ENCODE data around the gene MAPKBP1. TPM values are rescaled to one million over a fixed set of nuclear protein-coding genes. Genes with fewer than 3 reads are reported as not detected.

MAPKBP1 gene
- total and polyA plus RNA-seq, 2 of the 13 experiments (the other 11 are each of a cell fraction or from before 2014, with no cell fraction given) = 3.0 to 7.3 TPM

DNA sequence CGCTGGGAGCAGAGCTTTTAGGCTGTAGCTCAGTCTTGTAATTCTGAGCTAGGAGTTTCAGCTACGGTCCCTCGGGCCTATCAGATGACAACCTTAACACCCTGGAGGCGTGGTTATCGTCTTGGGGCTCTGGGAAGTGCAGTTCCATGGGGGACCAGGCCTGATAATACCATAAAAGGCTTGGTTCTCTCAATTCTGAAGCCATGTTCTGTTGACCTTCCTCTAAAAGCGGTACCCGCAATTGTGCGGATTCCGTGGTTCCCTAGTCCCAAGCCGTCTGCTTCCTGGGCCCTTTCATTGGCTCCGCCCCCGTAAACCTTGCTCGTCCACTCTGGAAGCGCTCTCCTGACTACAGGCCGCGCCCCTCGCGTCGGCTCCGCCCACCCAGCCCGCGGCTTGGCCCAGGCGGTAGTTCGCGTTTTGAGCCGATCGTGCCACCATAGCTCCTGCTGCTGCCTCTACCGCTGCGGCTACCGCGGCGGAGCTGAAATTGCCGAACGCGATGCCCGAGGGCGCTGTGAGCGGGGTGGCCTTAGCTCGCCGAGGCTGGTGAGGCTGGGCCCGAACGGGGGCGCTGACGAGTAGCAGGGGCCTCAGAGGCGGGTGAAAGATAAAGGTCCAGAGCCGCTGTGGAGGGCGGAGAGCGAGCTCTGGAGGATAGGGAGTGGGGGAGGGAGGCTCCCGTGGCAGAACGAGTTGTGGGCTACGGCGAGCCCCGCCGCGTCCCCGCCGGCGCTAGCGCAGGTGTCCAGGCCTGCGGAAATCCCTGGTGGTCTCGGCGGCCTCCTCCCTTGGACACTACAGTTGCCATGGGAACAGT lies at the start of gene MAPKBP1 (continued):
- TF ChIP-seq ZNF768 (CRISPR knock-in tag; IDR thresholded peaks at IDR 0.05) (peak; percentile 75; the same call in 1 of the 2 replicates), NFAT5 (CRISPR knock-in tag; IDR thresholded peaks at IDR 0.05) (0 out of 2 replicates have a peak, but pooled peaks have one; percentile 55), TAF15 (IDR thresholded peaks at IDR 0.05; ENCODE audit: low read depth, low read length, poor library complexity, severe bottlenecking) (no peak), YY1 (IDR thresholded peaks at IDR 0.05; ENCODE audit: insufficient read depth, insufficient replicate concordance, low read depth, low read length) (peak; percentile 73), BRF2 (CRISPR knock-in tag; IDR thresholded peaks at IDR 0.05) (peak; percentile 97), ZBTB2 (CRISPR knock-in tag; IDR thresholded peaks at IDR 0.05; ENCODE audit: low read depth) (peak; percentile 80), AKNA (CRISPR knock-in tag; IDR thresholded peaks at IDR 0.05; ENCODE audit: borderline replicate concordance) (no peak)
- TF ChIP-seq, protein P1, sequence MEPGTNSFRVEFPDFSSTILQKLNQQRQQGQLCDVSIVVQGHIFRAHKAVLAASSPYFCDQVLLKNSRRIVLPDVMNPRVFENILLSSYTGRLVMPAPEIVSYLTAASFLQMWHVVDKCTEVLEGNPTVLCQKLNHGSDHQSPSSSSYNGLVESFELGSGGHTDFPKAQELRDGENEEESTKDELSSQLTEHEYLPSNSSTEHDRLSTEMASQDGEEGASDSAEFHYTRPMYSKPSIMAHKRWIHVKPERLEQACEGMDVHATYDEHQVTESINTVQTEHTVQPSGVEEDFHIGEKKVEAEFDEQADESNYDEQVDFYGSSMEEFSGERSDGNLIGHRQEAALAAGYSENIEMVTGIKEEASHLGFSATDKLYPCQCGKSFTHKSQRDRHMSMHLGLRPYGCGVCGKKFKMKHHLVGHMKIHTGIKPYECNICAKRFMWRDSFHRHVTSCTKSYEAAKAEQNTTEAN (CRISPR knock-in tag; conservative IDR thresholded peaks at IDR 0.05) = peak; percentile 51
- TF ChIP-seq, protein P2, sequence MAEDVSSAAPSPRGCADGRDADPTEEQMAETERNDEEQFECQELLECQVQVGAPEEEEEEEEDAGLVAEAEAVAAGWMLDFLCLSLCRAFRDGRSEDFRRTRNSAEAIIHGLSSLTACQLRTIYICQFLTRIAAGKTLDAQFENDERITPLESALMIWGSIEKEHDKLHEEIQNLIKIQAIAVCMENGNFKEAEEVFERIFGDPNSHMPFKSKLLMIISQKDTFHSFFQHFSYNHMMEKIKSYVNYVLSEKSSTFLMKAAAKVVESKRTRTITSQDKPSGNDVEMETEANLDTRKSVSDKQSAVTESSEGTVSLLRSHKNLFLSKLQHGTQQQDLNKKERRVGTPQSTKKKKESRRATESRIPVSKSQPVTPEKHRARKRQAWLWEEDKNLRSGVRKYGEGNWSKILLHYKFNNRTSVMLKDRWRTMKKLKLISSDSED (CRISPR knock-in tag; IDR thresholded peaks at IDR 0.05) = no peak
